ENCODE results near the gene NTMT1. TPM values are rescaled to one million over a fixed set of nuclear protein-coding genes. Genes with fewer than 3 reads are reported as not detected.

NTMT1 gene
- total RNA-seq, 1 experiment from 2014 or later = 39.2 TPM

DNA sequence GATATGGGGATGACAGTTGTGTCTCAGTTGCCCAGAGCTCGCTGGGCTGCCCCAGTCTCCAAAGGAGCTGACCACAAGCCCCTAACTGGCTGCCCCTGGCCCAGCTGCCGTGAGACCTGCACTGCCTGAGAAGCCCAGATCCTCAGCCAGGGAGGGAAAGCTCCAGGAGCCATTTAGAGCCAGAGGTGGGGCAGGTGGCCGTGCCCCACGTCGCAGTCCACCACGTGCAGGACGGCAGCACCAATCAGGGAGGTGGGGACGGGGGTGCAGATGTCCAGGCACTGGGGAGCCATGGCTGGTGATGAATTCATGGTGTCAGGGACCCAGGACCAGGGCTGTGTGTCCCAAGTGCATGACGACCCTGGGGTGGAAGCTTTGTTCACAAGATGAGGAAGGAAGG lies 52.9 kb downstream of the NTMT1 start:
- DNase-seq (ENCODE audit: low read depth) = no peak

DNA sequence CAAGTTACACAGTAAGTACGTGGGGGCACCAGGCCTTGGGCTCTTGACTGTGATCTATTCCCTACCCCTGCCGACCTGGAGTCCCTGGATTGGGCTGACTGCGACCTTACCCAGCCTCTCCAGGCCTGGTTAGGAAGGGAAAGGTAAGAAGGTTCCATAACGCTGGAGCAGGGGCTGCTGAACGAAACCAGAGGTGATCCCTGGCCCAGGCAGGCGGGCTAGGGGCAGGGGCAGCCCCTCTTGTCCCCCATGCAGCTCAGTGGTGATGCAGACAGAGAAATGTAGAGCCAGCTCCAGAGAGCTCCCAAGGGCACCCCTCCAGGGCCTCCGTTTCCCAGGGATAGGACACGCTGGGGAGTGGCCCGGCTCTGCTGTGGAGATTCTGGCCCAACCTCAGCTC lies 53.6 kb downstream of the NTMT1 start:
- DNase-seq (ENCODE audit: low read depth) = no peak

DNA sequence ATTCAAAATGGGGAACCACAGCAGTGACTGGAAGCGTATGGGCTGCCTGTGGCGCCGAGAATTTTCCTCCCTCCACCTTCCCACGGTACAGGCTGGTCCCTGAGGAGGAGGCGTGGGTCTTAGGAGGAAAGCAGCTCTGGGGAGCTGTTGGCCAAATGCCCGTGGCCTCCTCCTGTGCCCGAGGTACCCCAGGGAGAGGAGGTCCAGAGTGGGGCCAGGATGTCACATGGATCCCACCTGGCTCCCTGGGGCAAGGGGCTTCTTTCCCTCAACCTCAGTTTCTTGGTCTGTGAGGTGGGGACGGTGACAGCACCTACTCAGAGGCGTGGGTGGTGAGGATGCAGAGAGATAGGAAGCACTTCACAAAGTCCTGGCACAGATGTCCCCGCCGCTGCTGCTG lies 56.0 kb downstream of the NTMT1 start:
- DNase-seq (ENCODE audit: low read depth) = no peak

DNA sequence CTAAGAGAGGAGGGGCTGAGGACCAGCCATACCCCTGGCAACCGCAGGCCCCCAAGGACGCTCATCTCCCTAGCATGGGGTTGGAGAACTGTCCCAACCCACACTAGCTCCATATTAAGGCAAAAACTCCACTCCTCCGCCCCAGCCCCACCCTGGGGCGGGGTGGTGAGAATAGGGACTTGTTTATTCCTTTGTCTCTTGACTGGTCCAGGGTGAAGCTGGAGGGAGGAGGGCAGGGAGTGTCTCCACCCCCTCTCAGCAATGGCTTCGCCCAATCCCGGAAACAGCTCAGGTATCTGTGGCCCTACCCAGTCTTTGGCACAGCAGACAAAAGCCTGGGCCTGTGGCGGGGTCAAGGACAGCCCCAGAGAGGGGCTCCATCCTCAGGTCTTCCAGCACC lies 56.4 kb downstream of the NTMT1 start:
- no peak for DNase-seq (ENCODE audit: low read depth)

DNA sequence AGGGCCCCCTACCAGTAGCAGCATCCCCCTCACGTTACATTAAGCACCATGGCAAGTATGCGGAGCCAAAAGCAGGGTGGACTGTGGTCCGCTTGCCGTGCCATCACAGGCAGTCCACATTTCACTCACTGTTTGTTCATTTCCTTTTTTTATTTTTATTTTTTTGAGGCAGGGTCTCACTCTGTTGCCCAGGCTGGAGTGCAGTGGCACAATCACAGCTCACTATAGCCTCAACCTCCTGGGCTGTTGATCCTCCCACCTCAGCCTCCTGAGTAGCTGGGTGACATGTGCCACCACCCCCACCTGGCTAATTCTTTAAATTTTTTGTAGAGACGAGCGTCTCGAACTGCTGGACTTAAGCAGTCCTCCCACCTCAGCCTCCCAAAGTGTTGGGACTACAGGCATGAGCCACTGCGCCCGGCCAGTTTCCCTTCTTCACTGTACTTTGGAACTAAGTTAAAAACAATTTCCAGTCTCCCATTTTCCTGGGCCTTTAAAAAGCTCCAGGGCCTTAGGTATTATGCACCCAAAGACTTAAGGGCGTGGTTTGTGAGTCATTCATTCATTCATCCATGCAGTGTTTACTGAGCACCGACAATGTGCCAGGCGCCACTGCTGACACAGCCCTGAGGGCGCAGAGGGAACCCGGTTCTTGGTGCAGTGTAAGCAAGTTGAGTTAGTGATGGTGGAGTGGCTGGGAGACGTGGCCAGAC lies 59.4 kb downstream of the NTMT1 start:
- DNase-seq (ENCODE audit: low read depth) = peak; percentile 51

Other genes starting within 250 kb of the NTMT1 start
- gene C9orf50, start 5.1 kb upstream of the NTMT1 start, total RNA-seq (2014; rRNA removed; shearing (Covaris generic)) = not detected in 2 replicates
- 10.3 and 12.2 TPM in 2 replicates for gene ASB6, start 16.0 kb downstream of the NTMT1 start, total RNA-seq (2014; rRNA removed; shearing (Covaris generic))
- not detected in 2 replicates for gene PRRX2, start 39.5 kb downstream of the NTMT1 start, total RNA-seq (2014; rRNA removed; shearing (Covaris generic))
- gene PTGES, start 126.9 kb downstream of the NTMT1 start, total RNA-seq (2014; rRNA removed; shearing (Covaris generic)) = 0.59 and 0.96 TPM in 2 replicates
- 30.8 and 33.2 TPM in 2 replicates for gene TOR1B, start 177.0 kb downstream of the NTMT1 start, total RNA-seq (2014; rRNA removed; shearing (Covaris generic))
- gene TOR1A, start 198.0 kb downstream of the NTMT1 start, total RNA-seq (2014; rRNA removed; shearing (Covaris generic)) = 34.0 and 35.9 TPM in 2 replicates
- 44.1 and 50.6 TPM in 2 replicates for gene C9orf78, start 209.1 kb downstream of the NTMT1 start, total RNA-seq (2014; rRNA removed; shearing (Covaris generic))
- gene USP20, start 209.3 kb downstream of the NTMT1 start, total RNA-seq (2014; rRNA removed; shearing (Covaris generic)) = 7.3 and 9.1 TPM in 2 replicates

Data from RPMI7951 (cell line).